ENCODE results near the gene FAM163B.

DNA sequence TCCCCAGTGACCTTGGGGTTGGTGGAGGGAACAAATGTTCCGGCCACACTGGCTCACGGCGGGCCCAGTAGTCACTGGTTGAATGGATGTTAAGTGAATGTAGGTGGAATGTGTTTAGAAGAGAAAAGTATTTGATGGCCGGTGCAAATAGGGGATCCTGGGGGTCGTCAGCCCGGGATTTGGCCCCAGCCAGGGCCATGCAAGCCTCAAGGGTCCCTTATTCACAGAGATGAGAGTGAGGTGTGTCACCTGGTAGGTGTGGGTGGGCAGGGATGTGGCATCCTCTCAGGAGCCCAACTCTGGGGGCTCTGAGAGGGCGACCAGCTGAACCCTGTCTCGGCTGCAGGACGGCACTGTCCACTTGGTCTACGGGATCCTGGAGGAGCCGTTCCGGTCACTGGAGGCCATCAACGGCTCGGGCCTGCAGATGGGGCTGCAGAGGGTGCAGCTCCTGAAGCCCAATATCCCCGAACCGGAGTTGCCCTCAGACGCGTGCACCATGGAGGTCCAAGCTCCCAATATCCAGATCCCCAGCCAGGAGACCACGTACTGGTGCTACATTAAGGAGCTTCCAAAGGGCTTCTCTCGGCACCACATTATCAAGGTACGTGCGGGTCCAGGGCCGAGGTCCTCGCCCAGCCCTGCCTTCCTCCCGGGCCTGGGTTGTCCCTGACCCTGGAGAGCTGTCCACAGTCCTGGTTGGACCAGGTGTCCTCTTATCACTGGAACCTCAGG is 32.8 kb upstream of the FAM163B start:
- TF ChIP-seq CTCF (IDR thresholded peaks at IDR 0.05; ENCODE audit: low read depth, low read length, poor library complexity, severe bottlenecking) (no peak), EZH2phosphoT487 (IDR thresholded peaks at IDR 0.05; ENCODE audit: borderline replicate concordance, low read length) (no peak)

Measured in DOHH2 (cell line).